ENCODE results near the gene P4HB.

DNA sequence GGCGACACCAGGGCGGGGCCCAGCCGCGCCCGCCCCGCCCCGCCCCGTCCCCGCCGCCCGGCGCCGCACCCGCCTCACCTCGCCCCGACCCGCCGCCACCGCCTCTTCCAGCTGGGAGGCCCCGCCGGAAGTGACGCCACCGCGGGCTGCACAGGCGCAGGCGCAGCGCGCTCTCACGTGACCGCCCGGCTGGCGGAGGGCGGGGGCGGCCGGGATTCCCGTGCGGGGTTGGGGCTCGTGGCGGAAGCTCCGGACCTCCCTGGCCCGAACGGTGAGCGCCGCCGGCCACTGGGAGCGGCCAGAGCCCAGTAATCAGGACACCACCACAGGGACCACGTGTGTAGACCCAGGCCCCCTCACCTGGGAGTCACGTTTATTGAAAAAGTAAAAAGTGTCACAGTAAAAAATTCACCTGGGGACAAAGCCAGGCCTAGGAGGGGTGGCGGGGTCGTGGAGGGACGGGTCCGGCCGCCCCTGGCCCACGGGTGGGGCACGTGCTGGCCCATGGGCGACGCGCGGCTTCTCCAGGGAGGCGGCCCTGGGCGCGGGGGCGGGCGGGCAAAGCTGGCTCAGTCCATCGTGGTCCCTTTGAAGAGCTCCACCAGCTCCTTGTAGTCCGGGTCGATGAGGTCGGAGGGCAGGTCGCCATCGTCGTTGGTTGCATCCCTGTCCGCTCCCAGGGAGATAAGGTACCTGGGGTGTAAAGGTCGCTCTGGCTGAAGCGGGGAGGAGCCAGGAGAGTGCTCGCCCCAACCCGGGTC lies 27.0 kb downstream of the P4HB start, which contains the start of gene MCRIP1:
- TF ChIP-seq POLR2A (IDR thresholded peaks at IDR 0.05; ENCODE audit: low read depth, low read length): peak; percentile 93
- TF ChIP-seq MAFK (IDR thresholded peaks at IDR 0.05; ENCODE audit: low read depth, low read length): no peak
- no peak for TF ChIP-seq RAD21 (IDR thresholded peaks at IDR 0.05; ENCODE audit: low read length)
- TF ChIP-seq NFE2L2 (IDR thresholded peaks at IDR 0.05; ENCODE audit: low read depth, low read length): no peak
- TF ChIP-seq RFX5 (IDR thresholded peaks at IDR 0.05; ENCODE audit: low read depth, low read length): no peak
- TF ChIP-seq CTCF (conservative IDR thresholded peaks at IDR 0.05; ENCODE audit: low read depth, low read length): no peak
- no peak for TF ChIP-seq FOS (IDR thresholded peaks at IDR 0.05; ENCODE audit: low read depth, low read length)
- no peak for TF ChIP-seq SMC3 (IDR thresholded peaks at IDR 0.05; ENCODE audit: low read depth, low read length)
- TF ChIP-seq MAZ (IDR thresholded peaks at IDR 0.05; ENCODE audit: borderline replicate concordance, low read depth, low read length): peak; percentile 92; the same call in 1 of the 2 replicates
- no peak for TF ChIP-seq RCOR1 (IDR thresholded peaks at IDR 0.05; ENCODE audit: insufficient replicate concordance, low read length)
